ENCODE results near the gene STARD3.

DNA sequence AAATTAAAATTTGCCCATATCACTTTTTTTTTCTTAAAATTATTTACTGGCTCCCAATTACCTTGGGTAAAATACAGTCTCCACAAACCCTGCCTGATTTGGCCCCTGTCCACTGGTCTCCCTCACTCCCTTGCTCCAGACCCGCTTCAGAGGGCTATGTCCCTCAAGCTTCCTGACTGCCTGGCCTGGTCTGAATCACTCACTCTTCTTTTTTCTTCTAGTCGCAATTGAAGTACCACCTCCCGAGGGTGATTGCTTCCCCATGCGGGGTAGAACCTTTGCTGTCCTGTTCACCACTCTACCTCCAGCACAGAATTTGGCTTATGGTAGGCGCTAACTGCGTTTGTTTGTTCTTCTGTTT is 51.5 kb downstream of the STARD3 start:
- TF ChIP-seq, protein P1, sequence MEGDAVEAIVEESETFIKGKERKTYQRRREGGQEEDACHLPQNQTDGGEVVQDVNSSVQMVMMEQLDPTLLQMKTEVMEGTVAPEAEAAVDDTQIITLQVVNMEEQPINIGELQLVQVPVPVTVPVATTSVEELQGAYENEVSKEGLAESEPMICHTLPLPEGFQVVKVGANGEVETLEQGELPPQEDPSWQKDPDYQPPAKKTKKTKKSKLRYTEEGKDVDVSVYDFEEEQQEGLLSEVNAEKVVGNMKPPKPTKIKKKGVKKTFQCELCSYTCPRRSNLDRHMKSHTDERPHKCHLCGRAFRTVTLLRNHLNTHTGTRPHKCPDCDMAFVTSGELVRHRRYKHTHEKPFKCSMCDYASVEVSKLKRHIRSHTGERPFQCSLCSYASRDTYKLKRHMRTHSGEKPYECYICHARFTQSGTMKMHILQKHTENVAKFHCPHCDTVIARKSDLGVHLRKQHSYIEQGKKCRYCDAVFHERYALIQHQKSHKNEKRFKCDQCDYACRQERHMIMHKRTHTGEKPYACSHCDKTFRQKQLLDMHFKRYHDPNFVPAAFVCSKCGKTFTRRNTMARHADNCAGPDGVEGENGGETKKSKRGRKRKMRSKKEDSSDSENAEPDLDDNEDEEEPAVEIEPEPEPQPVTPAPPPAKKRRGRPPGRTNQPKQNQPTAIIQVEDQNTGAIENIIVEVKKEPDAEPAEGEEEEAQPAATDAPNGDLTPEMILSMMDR (IDR thresholded peaks at IDR 0.05): no peak
- TF ChIP-seq POLR2A (IDR thresholded peaks at IDR 0.05): no peak

Data from right lobe of liver (tissue), 4 donors.